ENCODE measurements around the gene MTMR10. TPM values are rescaled to one million over a fixed set of nuclear protein-coding genes. Genes with fewer than 3 reads are reported as not detected.

The MTMR10 gene
- total RNA-seq, 1 donor from 2014 or later = 4.5 TPM

DNA sequence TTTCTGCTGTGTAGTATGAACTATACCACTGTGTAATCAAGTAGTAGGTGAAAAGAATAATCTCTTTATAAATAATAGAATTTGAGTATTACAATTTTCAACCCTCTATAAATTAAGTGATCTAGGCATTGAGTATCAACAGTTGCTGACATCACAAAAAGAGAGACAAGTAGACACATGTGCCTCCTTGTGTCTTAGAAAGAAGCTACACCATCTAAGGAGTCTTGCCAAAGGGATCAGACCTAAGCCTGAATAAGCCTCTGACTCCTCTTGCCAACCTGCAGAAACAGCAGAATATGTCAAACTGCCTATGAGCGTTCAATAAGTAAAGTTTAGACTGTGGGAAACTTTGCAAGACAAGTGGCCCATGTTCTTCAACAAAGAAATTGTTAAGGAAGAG, 5.8 kb upstream of the MTMR10 start:
- H3K4me3 ChIP-seq = no peak overlapping the region
- H3K9me3 ChIP-seq = no peaks in the 10 kb centered on the region
- H3K27ac ChIP-seq = no peak overlapping the region
- intact Hi-C loops (cut with DNase I) = no loop called here
- TF ChIP-seq, protein P1, sequence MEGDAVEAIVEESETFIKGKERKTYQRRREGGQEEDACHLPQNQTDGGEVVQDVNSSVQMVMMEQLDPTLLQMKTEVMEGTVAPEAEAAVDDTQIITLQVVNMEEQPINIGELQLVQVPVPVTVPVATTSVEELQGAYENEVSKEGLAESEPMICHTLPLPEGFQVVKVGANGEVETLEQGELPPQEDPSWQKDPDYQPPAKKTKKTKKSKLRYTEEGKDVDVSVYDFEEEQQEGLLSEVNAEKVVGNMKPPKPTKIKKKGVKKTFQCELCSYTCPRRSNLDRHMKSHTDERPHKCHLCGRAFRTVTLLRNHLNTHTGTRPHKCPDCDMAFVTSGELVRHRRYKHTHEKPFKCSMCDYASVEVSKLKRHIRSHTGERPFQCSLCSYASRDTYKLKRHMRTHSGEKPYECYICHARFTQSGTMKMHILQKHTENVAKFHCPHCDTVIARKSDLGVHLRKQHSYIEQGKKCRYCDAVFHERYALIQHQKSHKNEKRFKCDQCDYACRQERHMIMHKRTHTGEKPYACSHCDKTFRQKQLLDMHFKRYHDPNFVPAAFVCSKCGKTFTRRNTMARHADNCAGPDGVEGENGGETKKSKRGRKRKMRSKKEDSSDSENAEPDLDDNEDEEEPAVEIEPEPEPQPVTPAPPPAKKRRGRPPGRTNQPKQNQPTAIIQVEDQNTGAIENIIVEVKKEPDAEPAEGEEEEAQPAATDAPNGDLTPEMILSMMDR (IDR thresholded peaks at IDR 0.05) = no peak
- no peaks in the 10 kb centered on the region for H3K36me3 ChIP-seq
- no peaks in the 10 kb centered on the region for H3K4me1 ChIP-seq
- DNase-seq (ENCODE audit: low spot score in 2 of 2) = no peak
- H3K27me3 ChIP-seq = no peaks in the 10 kb centered on the region

GRCh38 chr15:30992249-30992864, 929 bp upstream of the MTMR10 start:
- Histone ChIP-seq H3K9me3 (no peaks in the 10 kb centered on the region), H3K27ac (peak overlapping the region; percentile 83 to 96), H3K27me3 (no peaks in the 10 kb centered on the region), H3K4me3 (peak overlapping the region; percentile 81 to 95), H3K36me3 (no peaks in the 10 kb centered on the region), H3K4me1 (peaks cover 5 to 6% of the 10 kb centered on the region in 2 donors)
- intact Hi-C loops (cut with DNase I) = loop anchor here (5.0 kb wide), 6 partner anchors 90 to 495 kb away; partner anchors contain the start of genes FAN1 and KLF13
- no peak for DNase-seq (ENCODE audit: low spot score in 2 of 2)
- TF ChIP-seq, protein P1 (IDR thresholded peaks at IDR 0.05) = no peak

DNA sequence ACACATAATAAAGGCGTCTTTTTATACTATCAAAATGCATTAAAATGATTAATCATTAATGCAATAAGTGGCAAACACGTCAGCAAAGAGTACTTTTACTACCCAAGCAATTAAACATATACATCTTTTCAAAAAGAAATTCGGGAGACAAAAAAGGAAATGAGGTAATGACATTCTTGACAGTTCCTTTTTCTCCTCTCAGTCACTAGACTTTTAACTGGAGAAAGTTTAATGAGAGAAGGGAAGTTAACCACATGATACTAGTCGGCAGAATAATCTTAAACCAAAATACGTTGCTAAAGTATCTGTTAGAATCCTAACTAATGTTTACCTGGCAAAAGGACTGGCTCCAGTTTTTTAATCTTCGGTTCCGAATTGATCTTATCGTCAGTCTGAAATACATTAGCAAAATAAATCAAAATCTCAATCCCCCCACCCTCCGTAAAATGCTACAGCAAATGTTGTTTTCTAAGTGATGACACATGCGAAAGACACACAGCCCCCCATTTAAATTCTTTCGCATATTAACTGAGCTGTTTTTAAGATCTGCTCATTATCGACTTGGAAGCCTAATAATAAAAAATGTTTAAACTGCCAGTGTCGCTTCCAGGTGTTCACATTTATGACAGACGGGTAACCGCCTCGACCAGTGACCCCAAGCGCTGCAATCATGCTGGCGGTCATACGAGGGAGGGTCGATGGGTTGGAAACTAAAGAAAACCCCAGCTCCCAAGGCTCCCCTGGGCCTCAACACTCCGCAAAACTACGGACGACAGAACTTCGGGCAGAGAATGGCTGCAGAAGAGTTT, 778 bp downstream of the MTMR10 start:
- Histone ChIP-seq H3K4me1 (peaks cover 8 to 9% of the 10 kb centered on the region in 2 donors), H3K9me3 (no peaks in the 10 kb centered on the region), H3K36me3 (peaks cover 0 to 5% of the 10 kb centered on the region in 2 donors), H3K27ac (peak overlapping the region; percentile 83 to 96), H3K4me3 (peak overlapping the region; percentile 81 to 95), H3K27me3 (no peaks in the 10 kb centered on the region)
- DNase-seq (ENCODE audit: low spot score in 2 of 2) = no peak
- intact Hi-C loops (cut with DNase I) = loop anchor here (2.0 to 5.0 kb wide), 7 partner anchors 88 to 880 kb away; partner anchors contain the start of genes FAN1, KLF13 and OTUD7A
- TF ChIP-seq, protein P1 (IDR thresholded peaks at IDR 0.05) = no peak

- intact Hi-C loops (cut with DNase I) = loop anchor here (2.0 to 5.0 kb wide), 7 partner anchors 88 to 881 kb away; partner anchors contain the start of genes FAN1, KLF13 and OTUD7A
- Histone ChIP-seq H3K4me1 (peaks cover 14% of the 10 kb centered on the region in 2 donors), H3K27ac (no peak overlapping the region), H3K4me3 (peak overlapping the region; percentile 81 to 95), H3K27me3 (no peaks in the 10 kb centered on the region), H3K9me3 (no peaks in the 10 kb centered on the region), H3K36me3 (peaks cover 0 to 5% of the 10 kb centered on the region in 2 donors)
- no peak for DNase-seq (ENCODE audit: low spot score in 2 of 2)
- TF ChIP-seq, protein P1 (IDR thresholded peaks at IDR 0.05) = no peak
Observed at GRCh38 chr15:30990036-30990435, 1.4 kb downstream of the MTMR10 start.

DNA sequence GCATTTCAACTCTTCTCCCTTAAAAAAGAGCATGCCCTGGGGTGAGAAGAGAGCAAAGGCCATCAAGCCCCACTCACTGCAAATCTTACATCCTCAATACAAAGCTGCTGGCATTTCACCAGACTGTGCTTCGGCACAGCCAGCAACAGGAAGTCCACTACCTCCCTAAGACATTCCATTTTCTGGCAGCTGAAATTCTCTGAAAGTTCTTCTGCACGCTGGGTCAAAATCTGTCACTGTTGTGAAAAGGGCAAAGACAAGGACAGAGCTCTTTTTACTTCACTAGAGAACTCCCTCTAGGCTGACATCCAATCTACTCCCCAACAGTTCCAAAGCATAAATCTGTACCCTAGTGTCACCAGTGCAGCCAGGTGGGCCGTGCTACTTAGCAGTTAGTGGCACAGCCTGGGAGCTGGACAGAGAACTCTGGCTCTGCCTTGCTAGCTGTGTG, 6.3 kb downstream of the MTMR10 start:
- Histone ChIP-seq H3K9me3 (no peaks in the 10 kb centered on the region), H3K4me1 (peaks cover 12 to 24% of the 10 kb centered on the region in 2 donors), H3K4me3 (no peak overlapping the region), H3K27ac (peak overlapping the region; percentile 21 to 29), H3K27me3 (no peaks in the 10 kb centered on the region), H3K36me3 (peaks cover 0 to 15% of the 10 kb centered on the region in 2 donors)
- TF ChIP-seq, protein P1 (IDR thresholded peaks at IDR 0.05) = no peak
- intact Hi-C loops (cut with DNase I) = no loop called here
- no peak for DNase-seq (ENCODE audit: low spot score in 2 of 2)
